T-helper 9 cell (primary cell): ENCODE measurements around the gene SEBOX.
"Not testable (repeated sequence)": the region's sequence is repeated elsewhere in the genome, so short reads cannot be mapped to it uniquely, and the experiment has no call there.

ENCODE experiments used
- DNase-seq: peaks from one replicate; pipeline ENCODE4 v3.0.0-alpha.2; 2020

SEBOX gene

GRCh38 chr17:28367641-28368305, 2.8 kb upstream of the SEBOX start:
- DNase-seq, result no peak

GRCh38 chr17:28366605-28367004, 1.6 kb upstream of the SEBOX start:
- no peak for DNase-seq

GRCh38 chr17:28365487-28365886, 488 bp upstream of the SEBOX start:
- DNase-seq, result no peak

GRCh38 chr17:28363776-28364650, 986 bp downstream of the SEBOX start:
- DNase-seq, result no peak

- DNase-seq, result no peak
Measured at GRCh38 chr17:28363186-28363585, 1.8 kb downstream of the SEBOX start.

GRCh38 chr17:28357901-28358197, 7.2 kb downstream of the SEBOX start:
- no peak for DNase-seq

- DNase-seq, result peak; percentile 92
Measured at GRCh38 chr17:28357061-28357900, 7.7 kb downstream of the SEBOX start, which contains the start of gene POLDIP2. TSS of gene POLDIP2 (minus strand) at chr17:28357527. CDS start at chr17:28357448, 79 bp downstream.

- no peak for DNase-seq
Measured at GRCh38 chr17:28350271-28350670, 14.7 kb downstream of the SEBOX start.

- no peak for DNase-seq
Measured at GRCh38 chr17:28348979-28349378, 16.0 kb downstream of the SEBOX start.

GRCh38 chr17:28347261-28347891, 17.6 kb downstream of the SEBOX start:
- no peak for DNase-seq

GRCh38 chr17:28346746-28347246, 18.2 kb downstream of the SEBOX start:
- no peak for DNase-seq

- DNase-seq, result no peak
Measured at GRCh38 chr17:28346199-28346580, 18.8 kb downstream of the SEBOX start.

GRCh38 chr17:28345419-28346198, 19.4 kb downstream of the SEBOX start:
- no peak for DNase-seq

- no peak for DNase-seq
Measured at GRCh38 chr17:28344435-28344901, 20.5 kb downstream of the SEBOX start.

GRCh38 chr17:28344011-28344410, 21.0 kb downstream of the SEBOX start:
- DNase-seq, result no peak

GRCh38 chr17:28343491-28343932, 21.5 kb downstream of the SEBOX start:
- no peak for DNase-seq

- DNase-seq, result no peak
Measured at GRCh38 chr17:28342313-28342712, 22.7 kb downstream of the SEBOX start.

- no peak for DNase-seq
Measured at GRCh38 chr17:28341516-28341915, 23.5 kb downstream of the SEBOX start.

GRCh38 chr17:28340374-28340773, 24.6 kb downstream of the SEBOX start:
- DNase-seq, result no peak

- no peak for DNase-seq
Measured at GRCh38 chr17:28339431-28339830, 25.6 kb downstream of the SEBOX start.

- DNase-seq, result not testable (repeated sequence)
Measured at GRCh38 chr17:28338769-28339212, 26.2 kb downstream of the SEBOX start.
